Mesothelial cell of epicardium (in vitro differentiated cells): Measurements from ENCODE around the gene ZNF778. TPM values are rescaled to one million over a fixed set of nuclear protein-coding genes. Genes with fewer than 3 reads are reported as not detected.

ENCODE experiments used
- DNase-seq, 2 experiments: peaks; one replicate each; pipeline ENCODE4 v3.0.0; 2021; ENCODE audit warnings: low spot score in 2 of 2; ENCODE audit not compliant: unreplicated experiment in 2 of 2
- H3K27ac Mint-ChIP-seq: 2 replicates; pipeline ENCODE4 v1.8.0; 2021; ENCODE audit warnings: mixed read lengths
- H3K27me3 Mint-ChIP-seq: 2 replicates; pipeline ENCODE4 v1.8.0; 2021; ENCODE audit warnings: low read depth, mixed read lengths
- H3K36me3 Mint-ChIP-seq: 2 replicates; pipeline ENCODE4 v1.8.0; 2021; ENCODE audit warnings: mixed read lengths
- H3K4me1 Mint-ChIP-seq: 2 replicates; pipeline ENCODE4 v1.8.0; 2021; ENCODE audit warnings: mixed read lengths
- H3K4me3 Mint-ChIP-seq: 2 replicates; pipeline ENCODE4 v1.8.0; 2021; ENCODE audit warnings: mild to moderate bottlenecking, moderate library complexity, mixed read lengths
- H3K9me3 Mint-ChIP-seq: 2 replicates; pipeline ENCODE4 v1.8.0; 2021; ENCODE audit warnings: mixed read lengths
- CTCF ChIP-seq: fragments of 200-600 bp; sonication (generic); IDR thresholded peaks from one replicate; pipeline ENCODE4 v1.5.0; 2021; ENCODE audit warnings: antibody characterized with exemption; ENCODE audit not compliant: unreplicated experiment
- total RNA-seq: library from RNA; stranded (reverse); gene quantifications from 3 replicates; pipeline ENCODE4 v1.2.1, GENCODE V29; 2021

The ZNF778 gene
- total RNA-seq, 1 donor from 2014 or later, result 10.4 TPM

- peaks cover 2% of the 10 kb centered on the region for H3K9me3 Mint-ChIP-seq
- peaks cover 2% of the 10 kb centered on the region for H3K36me3 Mint-ChIP-seq
- no peak overlapping the region for H3K4me3 Mint-ChIP-seq
- H3K27me3 Mint-ChIP-seq, result peaks cover 40% of the 10 kb centered on the region
- no peak overlapping the region for H3K27ac Mint-ChIP-seq
- no peak for TF ChIP-seq CTCF
- DNase-seq, result no peak
- H3K4me1 Mint-ChIP-seq, result peaks cover 3% of the 10 kb centered on the region
These were observed 19.7 kb upstream of the ZNF778 start for GRCh38 chr16:89197633-89198416.

- H3K4me1 Mint-ChIP-seq, result peaks cover 3% of the 10 kb centered on the region
- peaks cover 6% of the 10 kb centered on the region for H3K36me3 Mint-ChIP-seq
- no peak for DNase-seq
- H3K4me3 Mint-ChIP-seq, result no peak overlapping the region
- no peak overlapping the region for H3K27ac Mint-ChIP-seq
- peaks cover 48% of the 10 kb centered on the region for H3K27me3 Mint-ChIP-seq
- peaks cover 10% of the 10 kb centered on the region for H3K9me3 Mint-ChIP-seq
- TF ChIP-seq CTCF, result no peak
These were observed 18.9 kb upstream of the ZNF778 start for GRCh38 chr16:89198417-89199240.

- H3K9me3 Mint-ChIP-seq, result peaks cover 10% of the 10 kb centered on the region
- H3K27ac Mint-ChIP-seq, result no peak overlapping the region
- H3K4me3 Mint-ChIP-seq, result no peak overlapping the region
- peaks cover 6% of the 10 kb centered on the region for H3K36me3 Mint-ChIP-seq
- H3K27me3 Mint-ChIP-seq, result peaks cover 57% of the 10 kb centered on the region
- H3K4me1 Mint-ChIP-seq, result peaks cover 3% of the 10 kb centered on the region
- TF ChIP-seq CTCF, result no peak
- DNase-seq, result no peak
These were observed 18.0 kb upstream of the ZNF778 start for GRCh38 chr16:89199241-89200123.

- Mint-ChIP-seq H3K36me3 (peaks cover 6% of the 10 kb centered on the region), H3K27ac (no peak within 1 kb of the TSS), H3K9me3 (peaks cover 10% of the 10 kb centered on the region), H3K27me3 (peaks cover 64% of the 10 kb centered on the region), H3K4me1 (peaks cover 3% of the 10 kb centered on the region), H3K4me3 (peak within 1 kb of the TSS; percentile 52)
- TF ChIP-seq CTCF, result no peak
- no peak for DNase-seq
These were observed 17.2 kb upstream of the ZNF778 start, which contains the start of gene SLC22A31 for GRCh38 chr16:89200124-89200849. Gene SLC22A31 (minus strand): TSS chr16:89200537. CDS start chr16:89200501, 36 bp downstream.
